Iris pigment epithelial cell (primary cell): ENCODE results near the gene XRCC5.

Experiments used
- DNase-seq: peaks from one replicate; pipeline ENCODE4 v3.0.0-alpha.2; 2011; ENCODE audit warnings: low read depth

XRCC5 gene

GRCh38 chr2:216232721-216233120 is 123.6 kb downstream of the XRCC5 start:
- DNase-seq: no peak

GRCh38 chr2:216233281-216233995 is 124.3 kb downstream of the XRCC5 start:
- DNase-seq: no peak

- DNase-seq: no peak
These were observed 125.0 kb downstream of the XRCC5 start for GRCh38 chr2:216234106-216234505.

GRCh38 chr2:216235462-216235861 is 126.3 kb downstream of the XRCC5 start:
- no peak for DNase-seq

- DNase-seq: no peak
These were observed 126.7 kb downstream of the XRCC5 start for GRCh38 chr2:216235896-216236295.

GRCh38 chr2:216236486-216236885 is 127.3 kb downstream of the XRCC5 start:
- no peak for DNase-seq

- DNase-seq: no peak
These were observed 133.2 kb downstream of the XRCC5 start for GRCh38 chr2:216242365-216242764.

- no peak for DNase-seq
These were observed 133.9 kb downstream of the XRCC5 start for GRCh38 chr2:216243026-216243425.

- no peak for DNase-seq
These were observed 136.3 kb downstream of the XRCC5 start for GRCh38 chr2:216245391-216245975.

- no peak for DNase-seq
These were observed 137.6 kb downstream of the XRCC5 start for GRCh38 chr2:216246766-216247165.
